ENCODE data around the gene GRK1. TPM values are rescaled to one million over a fixed set of nuclear protein-coding genes. Genes with fewer than 3 reads are reported as not detected.

Gene GRK1
- total RNA-seq, 1 donor = not detected

Other genes starting within 250 kb of the GRK1 start
- gene ADPRHL1, start 213.7 kb upstream of the GRK1 start, total RNA-seq = 1.3 and 2.9 TPM in 2 replicates
- gene DCUN1D2, start 176.5 kb upstream of the GRK1 start, total RNA-seq = 9.7 and 13.4 TPM in 2 replicates
- gene TFDP1, start 82.5 kb upstream of the GRK1 start, total RNA-seq = 49.6 and 83.8 TPM in 2 replicates
- not detected in 2 replicates for gene ATP4B, start 9.0 kb upstream of the GRK1 start, total RNA-seq
- 0.43 and 1.6 TPM in 2 replicates for gene TMEM255B, start 92.0 kb downstream of the GRK1 start, total RNA-seq
- gene GAS6, start 196.9 kb downstream of the GRK1 start, total RNA-seq = 172 and 216 TPM in 2 replicates